ENCODE measurements around the gene LRCH2.
"Not testable (repeated sequence)": the region's sequence is repeated elsewhere in the genome, so short reads cannot be mapped to it uniquely, and the experiment has no call there.

LRCH2 gene

GRCh38 chrX:115233497-115234455 lies at the start of gene LRCH2:
TSS of gene LRCH2 (minus strand) at chrX:115234096. CDS start at chrX:115234041, 55 bp downstream.
- no peak for DNase-seq

- DNase-seq = no peak
These were observed 35.3 kb upstream of the LRCH2 start for GRCh38 chrX:115269051-115269683.

GRCh38 chrX:115268421-115268820 lies 34.5 kb upstream of the LRCH2 start:
- no peak for DNase-seq

GRCh38 chrX:115266300-115266699 lies 32.4 kb upstream of the LRCH2 start:
- no peak for DNase-seq

- DNase-seq = no peak
These were observed 30.1 kb upstream of the LRCH2 start for GRCh38 chrX:115264009-115264408.

GRCh38 chrX:115261148-115261547 lies 27.3 kb upstream of the LRCH2 start:
- DNase-seq = no peak

- DNase-seq = no peak
These were observed 26.4 kb upstream of the LRCH2 start for GRCh38 chrX:115260330-115260729.

- no peak for DNase-seq
These were observed 25.5 kb upstream of the LRCH2 start for GRCh38 chrX:115259238-115259875.

- no peak for DNase-seq
These were observed 23.8 kb upstream of the LRCH2 start for GRCh38 chrX:115257711-115258110.

- DNase-seq = no peak
These were observed 21.1 kb upstream of the LRCH2 start for GRCh38 chrX:115255003-115255402.

- no peak for DNase-seq
These were observed 17.8 kb upstream of the LRCH2 start for GRCh38 chrX:115251458-115252233.

- DNase-seq = no peak
These were observed 3.2 kb upstream of the LRCH2 start for GRCh38 chrX:115237056-115237455.

GRCh38 chrX:115236560-115236959 lies 2.7 kb upstream of the LRCH2 start:
- no peak for DNase-seq

GRCh38 chrX:115234461-115234860 lies 565 bp upstream of the LRCH2 start:
- no peak for DNase-seq

- DNase-seq = no peak
These were observed 881 bp downstream of the LRCH2 start for GRCh38 chrX:115232933-115233496.

GRCh38 chrX:115229337-115230003 lies 4.4 kb downstream of the LRCH2 start:
- no peak for DNase-seq

- DNase-seq = no peak
These were observed 7.0 kb downstream of the LRCH2 start for GRCh38 chrX:115226929-115227328.

GRCh38 chrX:115217346-115217745 lies 16.6 kb downstream of the LRCH2 start:
- DNase-seq = not testable (repeated sequence)

- no peak for DNase-seq
These were observed 19.3 kb downstream of the LRCH2 start for GRCh38 chrX:115214605-115215004.

GRCh38 chrX:115214151-115214550 lies 19.7 kb downstream of the LRCH2 start:
- no peak for DNase-seq

- DNase-seq = not testable (repeated sequence)
These were observed 24.3 kb downstream of the LRCH2 start for GRCh38 chrX:115209547-115209946.

- no peak for DNase-seq
These were observed 29.9 kb downstream of the LRCH2 start for GRCh38 chrX:115204040-115204439.
